ENCODE measurements around the gene HEXIM1.
"Not testable (repeated sequence)": the region's sequence is repeated elsewhere in the genome, so short reads cannot be mapped to it uniquely, and the experiment has no call there.

Gene HEXIM1

DNA sequence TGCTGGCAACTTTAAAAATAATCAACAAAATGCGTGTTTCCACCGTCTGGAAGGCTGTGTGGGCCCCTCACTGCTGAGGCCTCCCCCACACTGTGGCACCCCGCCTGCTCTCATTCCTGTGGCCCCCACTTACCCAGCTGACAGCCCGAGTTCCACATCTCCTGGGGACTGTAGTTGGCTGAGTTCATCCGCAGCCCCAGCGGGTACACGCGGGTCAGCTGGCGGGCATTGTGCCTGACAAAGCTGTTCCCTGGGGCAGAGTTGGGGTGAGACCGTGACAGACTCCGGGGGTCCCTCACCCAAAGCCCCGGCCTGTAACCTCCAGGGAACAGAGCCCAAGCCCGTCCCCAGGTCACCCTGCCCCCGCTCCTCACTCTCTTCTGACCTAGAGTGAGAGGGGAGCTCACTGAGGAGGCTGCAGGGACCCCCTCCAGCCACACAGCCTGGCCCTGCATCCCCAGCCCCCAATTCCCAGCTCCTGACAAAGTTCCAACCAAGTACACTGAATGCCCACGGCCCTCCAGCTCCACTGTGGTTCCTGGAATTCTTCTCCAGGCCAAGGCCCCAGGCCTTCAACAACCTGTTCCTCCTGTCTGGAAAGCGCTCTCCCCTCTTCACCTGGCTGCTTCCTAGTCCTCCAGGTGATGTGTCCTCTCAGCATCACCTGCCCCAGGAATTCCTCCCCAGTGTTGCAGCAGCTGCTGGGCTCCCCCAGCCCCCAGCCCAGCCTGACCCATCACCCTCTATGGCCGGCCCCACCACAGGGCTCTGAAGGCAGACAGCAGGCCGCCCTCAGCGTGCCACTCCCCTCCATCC is 34.0 kb upstream of the HEXIM1 start:
- no peak for DNase-seq

DNA sequence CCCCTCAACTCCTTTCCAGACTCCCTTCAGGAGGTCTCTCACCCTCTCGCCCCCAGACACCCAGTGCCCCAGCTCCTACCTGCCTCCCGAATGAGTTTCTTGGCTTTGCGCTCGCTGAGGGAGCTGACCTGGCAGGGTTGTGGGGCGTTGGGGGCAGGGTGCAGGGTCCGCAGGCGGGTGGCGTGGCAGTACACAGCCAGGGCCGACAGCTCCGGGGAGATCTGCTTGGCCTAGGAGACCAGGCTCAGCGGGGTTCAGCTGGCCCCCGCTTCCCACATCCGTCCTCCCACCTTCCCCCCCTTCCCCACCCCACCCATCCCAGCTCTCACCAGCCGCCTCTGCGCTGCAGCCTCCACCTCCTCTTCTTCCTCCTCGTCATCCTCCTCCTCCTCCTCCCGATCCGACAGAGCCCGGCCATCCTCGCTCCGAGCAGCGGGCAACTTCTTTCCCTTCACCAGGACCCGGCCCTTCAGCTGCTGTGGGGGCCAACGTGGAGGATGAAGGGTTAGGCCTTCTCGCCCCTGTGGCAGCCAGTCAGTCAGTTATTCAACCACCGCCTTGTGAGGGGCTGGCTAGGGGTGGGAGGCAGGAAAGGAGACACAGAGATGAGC is 33.2 kb upstream of the HEXIM1 start:
- no peak for DNase-seq

DNA sequence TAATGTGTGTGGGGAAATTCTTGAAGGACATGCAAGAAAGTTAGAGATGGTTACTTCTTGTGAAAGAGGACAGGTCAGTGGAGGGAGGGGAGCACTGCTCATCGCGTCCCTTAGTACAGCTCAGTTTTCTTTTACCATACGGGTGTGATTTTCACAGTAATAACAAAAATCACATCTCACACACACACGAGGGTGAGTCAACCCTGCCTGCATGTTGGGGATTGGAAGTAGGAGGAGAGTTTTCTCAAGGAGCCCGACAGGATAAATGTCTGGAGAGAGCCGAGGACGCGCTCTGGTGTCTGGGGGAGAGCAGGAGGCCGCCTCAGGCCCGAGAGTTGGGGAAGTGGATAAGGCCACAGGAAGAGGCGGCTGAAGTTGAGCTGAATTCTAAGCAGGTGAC is 32.4 kb upstream of the HEXIM1 start:
- DNase-seq = no peak

DNA sequence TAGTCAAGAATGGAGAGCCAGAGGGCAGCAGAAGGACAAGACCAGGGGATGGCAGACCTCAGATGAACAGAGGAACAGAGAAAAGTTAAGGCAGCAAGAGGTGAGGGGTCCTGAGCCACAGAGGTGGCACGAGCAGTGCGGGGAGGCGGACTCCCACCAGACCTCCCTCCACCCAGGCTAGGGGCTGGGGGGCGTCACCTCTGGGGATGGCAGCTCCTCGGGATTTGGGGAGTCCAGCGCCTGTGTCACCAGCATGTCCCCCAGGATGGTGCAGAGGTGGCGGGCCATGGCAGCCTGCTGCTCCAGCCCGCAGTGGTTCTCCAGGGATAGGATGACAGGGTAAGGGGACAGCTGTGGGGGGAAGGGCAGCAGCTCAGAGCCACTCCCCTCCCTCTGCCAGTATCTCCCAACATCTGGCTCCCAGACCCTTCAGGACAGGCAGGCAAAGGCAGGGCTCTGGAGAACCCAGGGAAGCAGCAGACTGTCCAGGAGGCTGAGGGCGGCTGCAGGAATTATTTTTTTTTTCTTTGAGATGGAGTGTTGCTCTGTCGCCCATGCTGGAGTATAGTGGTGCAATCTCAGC is 31.8 kb upstream of the HEXIM1 start:
- no peak for DNase-seq

DNA sequence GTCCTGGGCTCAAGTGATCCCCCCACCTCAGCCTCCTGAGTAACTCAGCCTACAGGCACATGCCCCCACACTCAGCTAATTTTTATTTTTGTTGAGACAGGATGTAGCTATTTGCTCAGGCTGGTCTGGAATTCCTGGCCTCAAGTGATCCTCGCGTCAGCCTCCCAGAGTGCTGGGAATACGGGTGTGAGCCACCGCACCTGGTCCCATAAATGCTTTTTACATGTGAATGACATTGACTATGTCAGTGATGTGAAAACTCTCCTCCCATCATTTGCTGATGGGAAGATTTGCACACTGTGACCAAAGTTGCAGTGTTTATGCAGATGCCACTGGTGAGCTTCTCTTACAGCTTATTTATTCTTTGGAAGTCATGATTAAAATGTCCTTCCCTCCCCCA is 30.9 kb upstream of the HEXIM1 start:
- DNase-seq = no peak

DNA sequence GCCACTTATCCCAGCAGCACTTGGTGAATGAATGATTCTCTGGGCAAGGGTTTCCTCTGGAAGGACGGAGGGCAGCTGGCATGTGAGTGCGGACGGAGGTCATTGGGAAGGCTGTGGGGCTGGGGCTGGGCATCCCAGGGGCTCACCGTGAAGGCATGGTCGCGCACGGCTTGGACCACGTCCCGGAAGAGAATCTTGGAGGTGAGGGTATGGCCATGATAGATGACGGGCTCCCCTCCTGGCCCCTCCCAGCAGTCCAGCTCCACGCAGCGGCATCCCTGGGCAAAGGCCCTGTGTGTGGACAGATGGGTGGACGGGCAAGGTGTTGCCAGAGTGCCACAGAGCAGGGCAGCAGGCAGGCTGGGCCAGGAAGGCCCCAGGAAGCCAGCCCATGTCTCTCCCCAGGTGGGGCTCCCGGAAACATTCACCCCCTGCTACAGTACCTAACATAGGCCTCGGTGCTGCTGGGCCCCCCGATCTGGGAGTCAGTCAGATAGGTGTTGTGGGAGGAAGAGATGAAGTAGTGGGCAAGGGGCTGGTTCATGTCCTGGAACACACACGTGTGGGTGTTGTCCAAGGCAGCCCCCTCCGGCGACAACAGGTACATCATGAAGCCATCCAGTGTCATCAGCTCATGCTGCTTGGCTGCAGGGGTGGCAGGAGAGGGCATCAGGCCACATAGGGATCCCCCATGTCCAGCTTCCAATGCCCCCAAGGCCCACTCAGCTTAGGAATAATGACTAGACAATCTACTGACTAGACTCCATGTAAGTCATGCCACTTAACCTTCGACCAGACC is 30.2 kb upstream of the HEXIM1 start:
- DNase-seq = no peak

DNA sequence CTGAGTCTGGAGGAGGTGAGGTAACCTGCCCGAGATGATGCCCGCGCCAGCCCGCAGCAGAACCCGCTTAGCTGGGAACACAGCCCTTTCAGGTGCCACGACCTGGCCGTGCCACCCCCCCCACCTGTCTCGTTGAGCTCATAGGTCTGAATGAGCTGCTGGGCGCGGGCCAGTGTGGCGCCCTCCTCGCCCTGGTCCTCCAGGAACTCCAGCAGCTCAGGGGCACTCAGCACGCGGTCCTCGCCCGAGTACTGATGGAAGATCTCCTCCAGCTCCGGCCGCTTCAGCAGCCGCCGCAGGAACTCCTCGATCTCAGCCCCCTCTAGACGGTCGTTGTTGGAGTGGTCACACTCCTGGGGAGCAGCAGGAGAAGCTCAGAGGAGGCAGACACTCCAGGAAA is 29.6 kb upstream of the HEXIM1 start:
- DNase-seq = no peak

DNA sequence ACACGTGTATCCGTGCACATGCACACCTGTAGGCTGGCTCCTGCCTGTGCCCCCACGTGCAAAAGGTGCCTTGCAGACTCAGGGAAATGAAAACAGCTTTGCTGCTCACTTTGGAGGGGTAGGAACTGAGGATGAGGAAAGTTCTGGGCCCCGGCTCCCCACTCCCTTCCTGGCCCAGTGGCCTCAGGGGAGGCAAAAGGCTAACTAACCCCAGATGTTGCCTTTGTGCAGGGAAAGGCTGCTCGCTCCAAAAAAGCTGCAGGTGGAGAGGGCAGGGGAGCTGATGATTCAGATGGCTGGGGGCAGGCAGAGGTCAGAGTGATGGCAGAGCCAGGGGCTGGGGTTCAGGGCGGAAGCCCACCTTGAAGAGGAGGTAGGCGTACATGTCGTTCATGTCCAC is 28.3 kb upstream of the HEXIM1 start:
- DNase-seq = no peak

DNA sequence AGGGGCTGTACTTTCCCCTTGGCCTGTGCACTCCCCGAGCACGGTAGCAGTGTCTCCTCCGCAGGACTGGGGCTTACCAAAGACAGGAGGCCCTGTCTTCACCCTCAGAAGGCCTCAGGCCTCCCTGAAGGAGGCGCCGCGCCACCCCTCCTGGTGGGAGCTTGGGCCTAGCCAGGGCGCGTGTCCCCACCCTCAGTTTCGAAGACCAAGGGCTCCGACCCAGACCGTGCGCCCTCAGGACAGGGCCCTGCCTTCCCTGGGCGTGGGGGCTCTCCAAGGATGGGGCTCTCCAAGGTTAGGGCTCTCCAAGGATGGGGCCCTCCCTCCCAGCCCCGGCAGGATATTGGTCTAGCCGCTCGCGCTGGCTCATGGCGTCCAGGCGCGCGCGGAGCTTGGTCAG is 27.7 kb upstream of the HEXIM1 start:
- DNase-seq = no peak

DNA sequence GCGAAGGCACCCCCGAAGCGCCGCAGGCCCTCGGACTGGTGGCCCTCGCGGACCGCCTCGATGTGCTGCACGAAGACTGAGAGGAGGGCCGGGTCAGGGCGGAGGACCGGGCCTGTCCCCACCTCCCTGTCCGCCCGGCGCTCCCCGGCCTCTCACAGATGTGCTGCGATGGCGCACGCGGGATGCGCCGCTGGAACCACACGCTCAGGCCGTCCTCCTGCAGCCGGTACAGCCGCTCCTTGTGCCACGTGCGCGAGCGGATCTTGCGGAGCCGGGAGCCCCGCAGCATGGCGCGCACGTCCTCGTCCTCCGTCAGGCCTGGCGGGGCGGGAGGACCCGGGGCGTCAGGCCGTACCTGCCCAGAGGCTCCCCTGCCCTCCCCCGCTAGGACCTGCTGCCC is 27.2 kb upstream of the HEXIM1 start:
- DNase-seq = no peak

DNA sequence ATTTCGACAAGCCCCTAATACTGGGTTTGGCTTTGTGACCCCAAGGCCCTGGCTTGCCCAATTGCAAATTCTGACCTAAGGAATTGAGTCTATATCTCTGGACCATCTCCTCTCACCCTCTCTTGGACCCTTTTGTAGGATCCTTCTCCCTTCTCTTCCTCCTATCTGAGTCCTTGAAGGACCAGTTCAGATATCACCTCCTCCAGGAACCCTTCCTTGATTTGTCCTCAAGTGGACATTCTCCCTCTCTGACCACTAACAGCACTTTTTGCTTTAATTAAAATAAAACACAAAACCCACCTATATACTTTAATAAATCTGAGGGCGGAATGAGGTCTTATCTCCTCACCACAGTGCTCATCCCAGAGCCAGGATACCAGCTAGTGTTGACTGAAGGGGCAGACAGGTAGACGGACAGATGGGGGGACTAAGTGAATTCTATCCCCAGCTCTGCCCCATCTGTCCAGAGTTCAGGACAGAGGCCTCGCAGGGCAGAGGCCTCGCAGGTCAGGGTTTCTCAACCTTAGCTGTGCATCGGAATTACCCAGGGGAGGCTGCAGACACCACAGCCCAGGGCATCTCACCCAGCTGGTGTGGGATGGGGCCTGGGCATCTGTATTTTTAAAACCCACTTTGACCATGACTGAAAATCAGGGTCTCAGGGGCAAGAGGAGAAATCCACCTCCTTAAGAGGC is 25.1 kb upstream of the HEXIM1 start:
- DNase-seq = no peak

DNA sequence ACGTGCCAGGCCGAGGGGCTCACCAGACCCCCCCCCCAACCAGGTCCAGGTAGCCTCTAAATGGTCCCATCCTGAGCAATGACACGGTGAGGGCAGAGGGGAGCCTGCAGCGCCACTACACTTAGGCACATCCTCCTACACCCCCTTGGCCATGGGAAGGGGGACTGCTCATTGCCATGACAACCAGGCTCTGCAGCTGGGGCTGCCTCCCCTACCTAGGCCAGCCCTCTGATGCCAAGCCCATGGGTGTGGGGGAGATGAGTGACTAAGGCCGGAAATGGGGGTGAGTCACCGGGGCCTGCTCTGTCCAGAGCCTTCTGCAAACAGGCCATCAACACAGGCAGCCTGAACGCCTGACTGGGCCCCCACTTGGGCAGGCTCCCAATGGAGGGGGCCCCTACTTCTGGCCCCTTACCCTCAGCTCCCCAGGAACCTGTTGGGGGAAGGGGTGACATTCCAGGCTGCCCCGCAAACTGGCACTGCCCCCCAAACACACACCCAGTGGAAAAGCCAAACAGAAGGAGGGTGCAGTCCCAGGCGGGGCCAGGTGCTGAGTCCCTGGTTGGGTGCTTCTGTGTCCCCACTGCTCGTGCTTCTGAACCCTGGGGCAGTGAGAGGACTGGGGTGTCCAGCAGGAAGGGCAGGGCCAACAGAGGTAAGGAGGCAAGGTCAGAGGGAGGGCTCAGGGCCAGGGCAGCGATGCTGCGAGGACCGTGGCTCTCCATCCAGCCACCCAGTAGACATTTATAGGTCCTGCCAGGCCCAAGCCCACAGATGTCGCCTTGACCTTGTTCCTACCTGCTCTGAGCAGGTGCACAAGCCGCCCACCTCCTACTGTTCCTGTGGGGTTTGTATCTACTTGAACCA is 24.1 kb upstream of the HEXIM1 start:
- peak; percentile 62 to 66 for DNase-seq

DNA sequence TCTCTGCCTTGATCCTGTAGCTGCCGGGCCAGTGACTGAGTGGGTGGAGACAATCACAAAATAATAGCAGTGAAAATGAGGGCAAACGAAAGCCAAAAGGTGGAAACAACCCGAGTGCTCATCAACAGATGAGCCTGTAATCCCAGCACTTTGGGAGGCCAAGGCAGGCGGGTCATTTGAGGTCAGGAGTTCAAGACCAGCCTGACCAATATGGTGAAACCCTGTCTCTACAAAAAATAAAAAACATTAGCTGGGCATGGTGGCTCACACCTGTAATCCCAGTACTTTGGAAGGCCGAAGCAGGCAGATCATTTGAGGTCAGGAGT is 23.5 kb upstream of the HEXIM1 start:
- DNase-seq = not testable (repeated sequence)

DNA sequence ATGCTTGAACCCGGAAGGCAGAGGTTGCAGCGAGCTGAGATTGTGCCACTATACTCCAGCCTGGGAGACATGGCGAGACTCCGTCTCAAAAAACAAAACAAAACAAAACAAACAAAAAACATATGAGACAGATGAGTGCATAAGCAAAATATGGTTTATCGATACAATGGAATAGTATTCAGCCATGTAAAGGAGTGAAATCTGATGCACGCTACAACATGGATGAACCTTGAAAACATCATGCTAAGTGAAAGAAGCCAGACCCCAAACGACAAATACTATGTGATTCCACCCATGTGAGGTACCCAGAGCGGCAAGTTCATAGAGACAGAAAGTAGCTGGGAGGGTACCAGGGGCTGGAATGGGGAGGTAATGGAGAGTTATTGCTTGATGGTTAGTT is 22.8 kb upstream of the HEXIM1 start:
- no peak for DNase-seq

DNA sequence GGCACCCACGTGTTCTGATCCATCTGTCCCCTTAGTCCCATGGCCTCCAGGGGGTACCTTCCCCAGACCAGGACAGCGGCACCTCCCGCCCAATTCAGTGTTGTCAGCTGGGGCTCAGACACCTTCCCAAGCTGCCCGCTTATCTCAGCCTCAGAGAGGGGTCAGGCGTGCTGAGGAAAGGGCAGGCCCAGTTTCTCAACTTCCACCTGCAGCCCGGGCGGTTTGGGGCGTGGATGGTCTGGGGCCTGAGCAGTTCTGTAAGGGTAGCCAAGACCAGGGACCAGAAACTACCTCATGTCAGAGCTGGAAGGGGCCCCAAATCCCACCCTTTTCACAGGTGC is 21.1 kb upstream of the HEXIM1 start:
- no peak for DNase-seq

DNA sequence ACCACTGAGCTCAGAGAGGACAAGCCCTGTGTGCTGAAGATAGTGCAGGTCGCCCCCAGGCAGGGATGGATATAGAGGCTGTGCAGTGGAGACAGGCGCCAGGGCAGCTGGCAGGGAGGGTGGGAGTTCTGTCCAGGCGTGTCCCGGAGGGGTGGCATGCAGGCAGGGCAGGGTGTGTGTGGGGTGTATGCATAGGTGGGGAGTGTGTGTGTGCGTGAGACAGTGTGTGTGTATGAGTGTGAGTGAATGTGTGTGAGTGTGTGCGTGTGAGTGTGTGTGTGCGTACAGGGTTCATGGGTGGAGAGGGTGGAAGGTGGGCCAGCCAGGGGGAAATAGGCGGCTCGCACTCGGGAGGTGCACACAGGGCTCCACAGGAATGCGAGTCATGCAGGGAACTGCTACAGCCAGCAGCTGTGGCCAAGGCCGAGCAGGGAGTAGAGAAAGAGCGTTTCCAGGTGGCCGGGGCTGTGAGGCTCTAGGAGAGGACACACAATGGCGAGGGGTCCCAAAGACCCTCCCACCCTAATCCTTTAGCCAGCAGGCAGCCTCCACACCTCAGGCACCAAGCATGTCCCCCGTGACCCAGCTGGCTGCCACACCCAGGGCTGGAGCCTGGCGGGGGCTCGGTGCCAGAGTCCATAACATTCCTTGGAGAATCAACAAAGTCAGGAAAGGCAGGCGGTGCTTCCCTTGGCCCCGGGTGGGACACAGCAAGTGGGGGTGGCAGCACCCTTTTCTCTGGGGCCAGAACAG is 20.6 kb upstream of the HEXIM1 start:
- no peak for DNase-seq

DNA sequence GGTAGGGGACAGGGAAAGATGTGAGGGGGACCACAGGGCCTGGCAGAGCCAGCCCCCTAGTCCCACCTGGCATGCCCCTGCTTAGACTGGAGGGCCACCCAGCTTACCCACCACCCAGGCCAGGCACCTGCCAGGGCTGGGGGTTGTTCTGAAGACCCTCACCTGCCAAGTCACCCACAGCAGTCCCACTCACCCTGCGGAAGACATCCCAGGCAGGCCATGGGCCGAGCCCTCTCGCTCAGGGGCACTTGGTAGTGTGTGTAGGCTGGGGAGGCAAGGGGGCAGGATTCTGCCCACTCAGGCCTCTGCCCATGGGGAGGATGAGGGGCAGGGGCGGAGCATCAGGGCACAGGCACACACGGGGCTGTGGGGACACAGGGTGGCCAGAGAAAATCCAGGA is 19.9 kb upstream of the HEXIM1 start:
- no peak for DNase-seq

DNA sequence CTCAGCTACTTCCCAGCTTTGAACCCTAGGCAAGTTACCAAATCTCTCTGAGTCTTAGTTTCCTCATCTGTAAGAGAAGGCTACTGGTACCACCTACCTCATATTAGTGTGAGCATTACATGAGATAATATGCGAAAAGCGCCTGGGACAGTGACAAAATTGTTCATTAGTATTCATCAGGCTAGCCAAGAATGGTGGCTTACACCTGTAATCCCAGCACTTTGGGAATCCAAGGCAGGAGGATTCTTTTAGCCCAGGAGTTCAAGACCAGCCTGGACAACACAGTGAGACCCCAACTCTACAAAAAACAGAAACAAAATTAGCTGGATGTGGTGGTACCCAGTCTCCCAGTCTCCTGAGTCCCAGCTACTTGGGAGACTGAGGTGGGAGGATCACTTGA is 19.3 kb upstream of the HEXIM1 start:
- no peak for DNase-seq

DNA sequence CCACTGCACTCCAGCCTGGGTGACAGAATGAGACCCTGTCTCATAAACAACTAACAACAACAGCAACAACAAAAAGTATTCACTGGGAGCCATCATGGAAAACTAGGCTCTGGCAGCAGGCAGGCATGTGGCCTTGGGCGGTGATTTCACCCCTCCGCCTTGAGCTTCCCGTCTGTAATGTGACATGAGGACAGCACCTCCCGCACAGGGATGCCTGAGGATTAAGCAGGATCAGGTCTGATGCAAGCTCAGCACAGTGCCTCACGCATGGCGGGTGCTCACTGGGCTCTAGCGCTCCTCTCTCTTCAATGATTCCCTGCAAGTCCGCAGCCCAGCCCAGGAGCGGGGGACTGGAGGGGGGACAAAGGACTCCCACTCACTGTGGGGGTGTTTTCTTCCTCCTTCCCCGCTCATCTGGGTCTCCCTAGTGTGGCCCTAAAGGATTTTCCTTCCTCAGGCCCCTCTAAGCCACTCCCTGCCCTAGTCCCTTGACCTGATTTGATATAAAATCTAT is 18.8 kb upstream of the HEXIM1 start:
- no peak for DNase-seq

DNA sequence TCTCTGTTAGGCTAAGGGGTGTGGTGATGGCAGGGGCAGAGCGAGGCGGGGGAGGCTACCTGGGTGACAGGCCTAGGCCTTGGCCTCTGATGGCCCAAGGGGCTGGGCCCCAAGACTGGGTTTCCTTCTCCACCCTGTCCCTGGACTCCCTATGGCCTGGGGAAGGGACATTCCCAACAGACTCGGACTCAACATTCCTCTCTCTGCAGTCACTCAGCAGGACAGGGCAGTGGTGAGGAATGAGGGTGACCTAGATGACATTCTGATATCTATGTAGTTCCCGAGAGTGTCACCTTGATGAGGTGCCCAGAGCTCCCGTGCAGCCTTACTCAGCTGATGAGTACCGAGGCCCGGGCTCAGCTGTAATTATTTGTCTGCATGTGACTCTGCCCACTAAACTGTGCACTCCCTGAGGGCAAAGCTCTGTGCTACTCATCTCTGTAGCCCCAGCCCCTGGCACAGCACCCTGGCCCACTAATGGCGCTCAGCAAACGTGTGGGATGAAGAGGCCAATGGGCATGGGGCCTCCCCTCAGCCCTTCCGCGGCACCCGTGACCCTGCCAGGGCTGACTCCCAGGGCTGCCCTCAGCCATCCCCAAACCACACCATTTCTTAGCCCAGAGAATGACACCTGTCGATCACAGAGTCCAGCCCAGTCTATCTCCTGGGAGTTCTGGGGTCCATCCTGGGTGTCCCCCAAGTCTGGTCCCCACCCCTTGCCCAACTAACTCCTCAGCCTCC is 18.2 kb upstream of the HEXIM1 start:
- no peak for DNase-seq
